A673 (cell line): ENCODE data around the gene THSD4. TPM values are rescaled to one million over a fixed set of nuclear protein-coding genes. Genes with fewer than 3 reads are reported as not detected.

Experiments used
- BruUV-seq: library from RNA; stranded (reverse); fragments of 400-500 nt; replicated peaks from 2 replicates; lab custom pipeline; 2021; lab: Mats Ljungman, UMichigan
- CTCF ChIA-PET: fragments of 300-600 bp; sonication (Branson Sonifier 250); formaldehyde crosslinking; loops from one replicate; lab custom pipeline; 2022; ENCODE audit warnings: antibody characterized with exemption; lab: Charles Lee
- POLR2A ChIA-PET: fragments of 300-600 bp; sonication (Branson Sonifier 250); formaldehyde crosslinking; loops from one replicate; lab custom pipeline; 2022; ENCODE audit warnings: antibody characterized with exemption; ENCODE audit not compliant: low non-redundant PET; lab: Charles Lee
- DNase-seq: peaks from one replicate; pipeline ENCODE4 v3.0.0-alpha.2; 2015; ENCODE audit warnings: low spot score
- H3K27ac ChIP-seq: fragments of 200-600 bp; sonication (generic); 2 replicates; pipeline ENCODE4 v1.5.1; 2016; ENCODE audit warnings: mixed run types, low read depth, mild to moderate bottlenecking, mixed read lengths, antibody characterized with exemption, low read length; ENCODE audit not compliant: poor library complexity, severe bottlenecking
- H3K27me3 ChIP-seq: fragments of 200-600 bp; sonication (generic); replicated peaks from 2 replicates; pipeline ENCODE4 v1.6.1; 2017; ENCODE audit warnings: mixed run types, low read depth, mild to moderate bottlenecking, mixed read lengths, antibody characterized with exemption, low read length; ENCODE audit not compliant: insufficient read depth, poor library complexity
- H3K36me3 ChIP-seq: fragments of 200-600 bp; sonication (generic); 2 replicates; pipeline ENCODE4 v1.6.1; 2016; ENCODE audit warnings: mixed run types, mild to moderate bottlenecking, mixed read lengths, antibody characterized with exemption, low read length; ENCODE audit not compliant: insufficient read depth, poor library complexity, severe bottlenecking
- H3K4me1 ChIP-seq: fragments of 200-600 bp; sonication (generic); 2 replicates; pipeline ENCODE4 v1.6.1; 2017; ENCODE audit warnings: mixed run types, mild to moderate bottlenecking, mixed read lengths, antibody characterized with exemption, low read length; ENCODE audit not compliant: insufficient read depth, poor library complexity, severe bottlenecking
- H3K4me3 ChIP-seq: fragments of 200-600 bp; sonication (generic); 2 replicates; pipeline ENCODE4 v1.5.1; 2016; ENCODE audit warnings: low read depth, mixed run types, mild to moderate bottlenecking, mixed read lengths, low read length; ENCODE audit not compliant: poor library complexity, severe bottlenecking
- H3K9me3 ChIP-seq: fragments of 200-600 bp; sonication (generic); 2 replicates; pipeline ENCODE4 v1.6.1; 2016; ENCODE audit warnings: mixed run types, low read depth, mild to moderate bottlenecking, mixed read lengths, antibody characterized with exemption, low read length; ENCODE audit not compliant: poor library complexity, severe bottlenecking
- EZH2 ChIP-seq: fragments of 200-600 bp; sonication (generic); IDR thresholded peaks from 2 replicates; pipeline ENCODE4 v1.6.1; 2017; ENCODE audit warnings: borderline replicate concordance, low read depth, mild to moderate bottlenecking, mixed read lengths, antibody characterized with exemption, low read length; ENCODE audit not compliant: poor library complexity, severe bottlenecking
- intact Hi-C: fragments of 100-400 bp; cut with micrococcal nuclease; formaldehyde crosslinking; loops from one replicate; pipeline ENCODE4 v1.10.0; 2022; ENCODE audit not compliant: unreplicated experiment
- total RNA-seq: library from RNA; stranded (reverse); gene quantifications from 2 replicates; pipeline ENCODE4 v1.2.3, GENCODE V29; 2021
- TF ChIP-seq, protein P1 (sequence below): fragments of 300-800, 200-600 bp; sonication (generic); conservative IDR thresholded peaks from 2 replicates; pipeline ENCODE4 v1.5.1; 2017; ENCODE audit warnings: low read depth, mild to moderate bottlenecking, antibody characterized with exemption, low read length, moderate library complexity, mixed read lengths

Gene THSD4
- total RNA-seq, 1 experiment from 2014 or later: 2.4 TPM

DNA sequence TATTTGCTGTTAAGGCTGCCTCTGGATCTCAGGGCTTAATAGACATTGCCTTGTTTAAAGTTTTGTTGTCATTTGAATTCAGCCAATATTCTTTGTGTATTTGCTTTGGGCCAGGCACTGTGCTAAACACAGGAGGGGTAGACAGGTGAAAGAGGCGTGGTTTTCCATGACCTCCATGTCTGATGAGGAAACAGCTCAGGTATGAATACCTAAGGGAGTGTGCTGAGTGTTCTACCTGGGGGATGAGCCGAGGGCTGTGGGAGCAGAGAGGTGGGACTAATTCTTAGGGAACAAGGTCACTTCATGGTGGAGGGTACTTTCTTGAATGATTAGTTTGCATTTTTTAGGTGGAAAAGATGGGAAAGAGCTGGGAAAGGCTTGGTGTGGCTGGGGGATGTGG lies 108.2 kb downstream of the THSD4 start:
- H3K4me1 ChIP-seq: peaks cover 5% of the 10 kb centered on the region
- POLR2A ChIA-PET: no interaction called here
- H3K36me3 ChIP-seq: no peaks in the 10 kb centered on the region
- intact Hi-C loops: no loop called here
- BruUV-seq: no TSS peak
- no peak for DNase-seq
- H3K27ac ChIP-seq: no peak overlapping the region
- no peaks in the 10 kb centered on the region for H3K9me3 ChIP-seq
- no peaks in the 10 kb centered on the region for H3K27me3 ChIP-seq
- CTCF ChIA-PET: no interaction called here
- no peak overlapping the region for H3K4me3 ChIP-seq
- no peak for TF ChIP-seq EZH2

DNA sequence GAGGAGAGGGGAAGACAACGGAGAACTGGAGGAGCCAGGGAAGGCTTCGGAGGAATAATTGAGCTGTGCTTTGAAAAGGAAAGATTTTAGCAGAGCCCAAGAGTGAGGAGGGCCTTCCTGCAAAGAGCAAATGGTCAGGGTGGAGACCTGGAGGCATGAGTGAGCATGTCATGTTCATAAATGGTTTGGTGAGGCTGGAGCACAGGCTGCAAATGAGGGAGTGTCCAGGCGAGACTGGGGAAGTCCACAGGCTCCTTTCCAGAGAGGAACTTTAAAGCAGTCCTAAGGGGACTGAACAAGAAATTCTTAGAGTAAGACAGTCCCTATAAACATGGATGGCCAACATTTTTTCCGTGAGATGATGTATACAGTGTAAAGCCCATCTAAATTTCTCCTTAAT lies 108.8 kb downstream of the THSD4 start:
- CTCF ChIA-PET: no interaction called here
- Histone ChIP-seq H3K27me3 (no peaks in the 10 kb centered on the region), H3K9me3 (no peaks in the 10 kb centered on the region), H3K4me1 (peaks cover 5% of the 10 kb centered on the region), H3K4me3 (no peak overlapping the region), H3K27ac (no peak overlapping the region), H3K36me3 (no peaks in the 10 kb centered on the region)
- TF ChIP-seq EZH2: no peak
- TF ChIP-seq, protein P1, sequence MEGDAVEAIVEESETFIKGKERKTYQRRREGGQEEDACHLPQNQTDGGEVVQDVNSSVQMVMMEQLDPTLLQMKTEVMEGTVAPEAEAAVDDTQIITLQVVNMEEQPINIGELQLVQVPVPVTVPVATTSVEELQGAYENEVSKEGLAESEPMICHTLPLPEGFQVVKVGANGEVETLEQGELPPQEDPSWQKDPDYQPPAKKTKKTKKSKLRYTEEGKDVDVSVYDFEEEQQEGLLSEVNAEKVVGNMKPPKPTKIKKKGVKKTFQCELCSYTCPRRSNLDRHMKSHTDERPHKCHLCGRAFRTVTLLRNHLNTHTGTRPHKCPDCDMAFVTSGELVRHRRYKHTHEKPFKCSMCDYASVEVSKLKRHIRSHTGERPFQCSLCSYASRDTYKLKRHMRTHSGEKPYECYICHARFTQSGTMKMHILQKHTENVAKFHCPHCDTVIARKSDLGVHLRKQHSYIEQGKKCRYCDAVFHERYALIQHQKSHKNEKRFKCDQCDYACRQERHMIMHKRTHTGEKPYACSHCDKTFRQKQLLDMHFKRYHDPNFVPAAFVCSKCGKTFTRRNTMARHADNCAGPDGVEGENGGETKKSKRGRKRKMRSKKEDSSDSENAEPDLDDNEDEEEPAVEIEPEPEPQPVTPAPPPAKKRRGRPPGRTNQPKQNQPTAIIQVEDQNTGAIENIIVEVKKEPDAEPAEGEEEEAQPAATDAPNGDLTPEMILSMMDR: no peak
- POLR2A ChIA-PET: no interaction called here
- intact Hi-C loops: no loop called here
- no TSS peak for BruUV-seq
- no peak for DNase-seq

DNA sequence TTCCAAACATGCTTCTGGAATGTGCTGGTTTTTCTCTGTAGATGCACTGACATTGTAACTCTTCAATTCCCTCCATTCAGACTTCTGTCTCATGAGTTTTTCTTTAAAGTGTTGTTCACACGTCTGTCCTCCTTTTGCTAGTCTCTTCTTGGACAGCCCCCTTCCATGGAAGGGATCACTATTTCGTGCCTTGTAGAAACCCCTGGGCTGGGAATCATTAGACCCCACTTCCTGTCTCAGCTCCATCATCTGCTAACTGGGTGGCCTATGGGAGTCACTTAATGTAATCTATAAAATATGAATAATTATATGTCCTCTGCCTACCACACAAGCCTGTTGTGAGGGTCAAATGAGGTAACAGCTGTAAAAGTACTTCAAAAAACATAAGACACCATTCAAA lies 110.6 kb downstream of the THSD4 start:
- no TSS peak for BruUV-seq
- CTCF ChIA-PET: no interaction called here

More for the DNA sequence above, 110.6 kb downstream of the THSD4 start:
- no peak overlapping the region for H3K27ac ChIP-seq
- peaks cover 5% of the 10 kb centered on the region for H3K4me1 ChIP-seq
- no peaks in the 10 kb centered on the region for H3K9me3 ChIP-seq
- H3K4me3 ChIP-seq: no peak overlapping the region
- TF ChIP-seq EZH2: no peak
- TF ChIP-seq, protein P1: no peak
- intact Hi-C loops: no loop called here
- no peaks in the 10 kb centered on the region for H3K36me3 ChIP-seq
- no peak for DNase-seq
- POLR2A ChIA-PET: no interaction called here
- no peaks in the 10 kb centered on the region for H3K27me3 ChIP-seq
